K562 (cell line): ENCODE measurements around the gene PLEKHG4B. TPM values are rescaled to one million over a fixed set of nuclear protein-coding genes. Genes with fewer than 3 reads are reported as not detected.

Experiments
- ATAC-seq: fragments of 200-7000 bp; cut with Tn5 transposase; 3 replicates; pipeline ENCODE4 v1.9.1; 2020; ENCODE audit warnings: moderate library complexity
- BruUV-seq: library from RNA; stranded (reverse); fragments of 400-500 nt; replicated peaks from 2 replicates; lab custom pipeline; 2021; lab: Mats Ljungman, UMichigan
- CTCF ChIA-PET: fragments of 300-600 bp; formaldehyde crosslinking; extraction: SDS; loops from one replicate; lab custom pipeline; 2021; ENCODE audit warnings: low intra/inter-chr PET ratio; lab: Yijun Ruan, JAX
- POLR2A ChIA-PET: fragments of 300-600, 350-650 bp; sonication (Branson Sonifier 250); formaldehyde crosslinking; extraction: SDS; loops from one replicate; lab custom pipeline; 2021; ENCODE audit warnings: antibody characterized with exemption, inconsistent platforms; lab: Yijun Ruan, JAX
- DNase-seq, 4 experiments: peaks; one replicate each; pipeline versions ENCODE4 v3.0.0 to v3.0.0-alpha.2; 2011 to 2018; ENCODE audit warnings: low spot score in 3 of 4, mixed read lengths in 3 of 4; ENCODE audit errors: extremely low read depth in 1 of 4
- FAIRE-seq: peaks from 2 replicates; lab custom pipeline; 2011; peaks lifted over from hg19 to GRCh38; lab: Jason Lieb, UNC
- H2AFZ ChIP-seq: 2 replicates; pipeline ENCODE4 v1.6.0; 2011; ENCODE audit warnings: low read depth, low read length, control low read depth, inconsistent platforms
- H3K27ac ChIP-seq: fragments of 200-600 bp; 3 replicates; pipeline ENCODE4 v1.8.0; 2011; ENCODE audit warnings: low read depth, mild to moderate bottlenecking, control low read depth, inconsistent platforms, low read length, moderate library complexity, mixed read lengths; ENCODE audit errors: extremely low read depth
- H3K27me3 ChIP-seq, 2 experiments: fragments of 300-600 bp in 1 of 2; 2 replicates in 1 of 2; 3 replicates in 1 of 2; pipeline versions ENCODE4 v1.6.0 to v1.8.0; 2011; ENCODE audit warnings: inconsistent platforms in 2 of 2, low read length in 2 of 2, mild to moderate bottlenecking in 1 of 2, mixed read lengths in 1 of 2, moderate library complexity in 1 of 2; ENCODE audit not compliant: control insufficient read depth in 2 of 2, insufficient read depth in 2 of 2
- H3K36me3 ChIP-seq: fragments of 300-600 bp; 3 replicates; pipeline ENCODE4 v1.8.0; 2011; ENCODE audit warnings: mild to moderate bottlenecking, low read length, inconsistent platforms; ENCODE audit not compliant: control insufficient read depth, insufficient read depth
- H3K4me1 ChIP-seq, 2 experiments: fragments of 200-600 bp in 1 of 2; replicated peaks in 1 of 2; 2 replicates in 1 of 2; 3 replicates in 1 of 2; pipeline versions ENCODE4 v1.5.1 to v1.8.0; 2011; ENCODE audit warnings: inconsistent platforms in 2 of 2, low read length in 2 of 2, mild to moderate bottlenecking in 1 of 2, mixed read lengths in 1 of 2, moderate library complexity in 1 of 2; ENCODE audit not compliant: control insufficient read depth in 2 of 2, insufficient read depth in 2 of 2
- H3K4me2 ChIP-seq: 2 replicates; pipeline ENCODE4 v1.6.1; 2011; ENCODE audit warnings: low read length, control low read depth, inconsistent platforms, mixed read lengths; ENCODE audit not compliant: insufficient read depth
- H3K4me3 ChIP-seq: fragments of 200-600 bp; sonication (generic), shearing (Covaris generic); 2 replicates; pipeline ENCODE4 v1.5.1; 2016; ENCODE audit warnings: control low read depth, inconsistent platforms
- H3K79me2 ChIP-seq: fragments of 200-600 bp; 3 replicates; pipeline ENCODE4 v1.8.0; 2011; ENCODE audit warnings: low read length, inconsistent platforms; ENCODE audit not compliant: control insufficient read depth, insufficient read depth
- H3K9ac ChIP-seq, 2 experiments: 2 replicates each; pipeline versions ENCODE4 v1.6.0 to v1.6.1; 2011; ENCODE audit warnings: low read depth in 2 of 2, low read length in 2 of 2, control low read depth in 1 of 2, inconsistent platforms in 1 of 2, mild to moderate bottlenecking in 1 of 2, mixed read lengths in 1 of 2; ENCODE audit not compliant: insufficient read depth in 1 of 2
- H3K9me1 ChIP-seq: one replicate; pipeline ENCODE4 v1.6.0; 2011; ENCODE audit warnings: inconsistent platforms, mild to moderate bottlenecking, low read length, moderate library complexity; ENCODE audit not compliant: control insufficient read depth, insufficient read depth
- H3K9me3 ChIP-seq: replicated peaks from 2 replicates; pipeline ENCODE4 v1.5.1; 2011; ENCODE audit warnings: low read depth, low read length, inconsistent platforms; ENCODE audit not compliant: control insufficient read depth, insufficient read depth
- H4K20me1 ChIP-seq: replicated peaks from 2 replicates; pipeline ENCODE4 v1.6.1; 2011; ENCODE audit warnings: low read length, inconsistent platforms, mixed read lengths; ENCODE audit not compliant: control insufficient read depth, insufficient read depth
- BCL6 ChIP-seq: fragments of 250-450 bp; sonication (Bioruptor Pico); IDR thresholded peaks from 2 replicates; pipeline ENCODE4 v1.4.0; 2020
- CHD2 ChIP-seq: IDR thresholded peaks from 2 replicates; pipeline ENCODE4 v1.6.1; 2011; ENCODE audit warnings: low read depth, low read length
- ESRRB ChIP-seq: fragments of 250-450 bp; sonication (Bioruptor Pico); IDR thresholded peaks from 2 replicates; pipeline ENCODE4 v1.5.0; 2020; ENCODE audit warnings: mild to moderate bottlenecking, moderate library complexity, borderline replicate concordance
- GTF2E2 ChIP-seq: fragments of 200-800 bp; sonication (Bioruptor generic); IDR thresholded peaks from 2 replicates; pipeline ENCODE4 v1.6.1; 2016; ENCODE audit warnings: missing genetic modification characterization, missing compliant biosample characterization
- HMBOX1 ChIP-seq: sonication (generic); IDR thresholded peaks from 2 replicates; pipeline ENCODE4 v1.6.1; 2016
- MBD2 ChIP-seq: sonication (generic); IDR thresholded peaks from 2 replicates; pipeline ENCODE4 v1.6.1; 2016; ENCODE audit warnings: low read depth, borderline replicate concordance
- MYNN ChIP-seq, 2 experiments: sonication (generic); formaldehyde crosslinking in 1 of 2; IDR thresholded peaks; 2 replicates each; pipeline versions ENCODE4 v1.5.0 to v1.6.1; 2016 to 2020; ENCODE audit warnings: antibody characterized with exemption in 1 of 2, missing genetic modification reagents in 1 of 2
- POLR2AphosphoS5 ChIP-seq: IDR thresholded peaks from 2 replicates; pipeline ENCODE4 v1.6.1; 2011; ENCODE audit warnings: mild to moderate bottlenecking, low read depth, low read length, moderate library complexity; ENCODE audit not compliant: control insufficient read depth, insufficient read depth
- ZBTB7A ChIP-seq: IDR thresholded peaks from 2 replicates; pipeline ENCODE4 v1.6.1; 2011; ENCODE audit warnings: low read depth, mild to moderate bottlenecking, low read length, moderate library complexity, borderline replicate concordance; ENCODE audit not compliant: control insufficient read depth
- ZNF217 ChIP-seq: sonication (generic); formaldehyde crosslinking; IDR thresholded peaks from 2 replicates; pipeline ENCODE4 v1.8.0; 2022; ENCODE audit warnings: mild to moderate bottlenecking, missing genetic modification reagents
- ZNF224 ChIP-seq: sonication (generic); formaldehyde crosslinking; IDR thresholded peaks from 2 replicates; pipeline ENCODE4 v1.8.0; 2022; ENCODE audit warnings: mild to moderate bottlenecking, missing genetic modification reagents
- ZNF274 ChIP-seq: IDR thresholded peaks from 2 replicates; pipeline ENCODE4 v1.6.1; 2011; ENCODE audit warnings: low read depth, mild to moderate bottlenecking, low read length, moderate library complexity, borderline replicate concordance
- WGBS: fragments of 100-300 bp; shearing (Covaris generic); methylation state at CpG from one replicate; pipeline ENCODE4 v1.1.6; 2016; ENCODE audit warnings: low coverage, mixed read lengths; ENCODE audit not compliant: insufficient coverage; ENCODE audit errors: missing lambda C conversion rate; 5-methylcytosine and 5-hydroxymethylcytosine counted together
- in situ Hi-C: fragments of 300-500 bp; cut with MboI; formaldehyde crosslinking; loops from 4 replicates; pipeline ENCODE4 v1.15.0; 2018; ENCODE audit warnings: inconsistent platforms, mixed read lengths
- intact Hi-C: fragments of 100-400 bp; cut with micrococcal nuclease; formaldehyde crosslinking; loops from 2 replicates; pipeline ENCODE4 v1.14.2; 2022
- polyA plus RNA-seq, 8 experiments: library from polyadenylated mRNA; depleted of rRNA in 4 of 8; stranded (reverse) in 5 of 8; unstranded in 3 of 8; fragments of >200 nt; fragmentation: Nextera tagmentation in 2 of 8; fragmentation: Illumina TruSeq in 1 of 8; extraction: Ambion mirVana in 2 of 8; extraction: Trizol in 1 of 8; gene quantifications; 2 replicates each; pipeline versions ENCODE4 v1.2.1 to v1.2.3, GENCODE V29; 2011 to 2014; ENCODE audit warnings: inconsistent platforms in 1 of 8, missing spikeins in 1 of 8
- total RNA-seq, 7 experiments: library from RNA; depleted of rRNA in 6 of 7; stranded (reverse); fragments of >200 nt in 6 of 7; fragmentation: Illumina TruSeq in 2 of 7; extraction: Trizol in 2 of 7; gene quantifications; 2 replicates each; pipeline versions ENCODE4 v1.2.1 to v1.2.3, GENCODE V29; 2011 to 2021; ENCODE audit warnings: low replicate concordance in 1 of 7
- TF ChIP-seq, protein P1 (sequence below), 3 experiments: fragments of 200-800 bp in 1 of 3; fragments of 250-450 bp in 1 of 3; fragments of 450-650 bp in 1 of 3; sonication (Bioruptor Pico) in 1 of 3; sonication (Bioruptor generic) in 1 of 3; formaldehyde crosslinking in 1 of 3; IDR thresholded peaks; 2 replicates each; pipeline versions ENCODE4 v1.6.1 to v1.8.0; 2016 to 2022; ENCODE audit warnings: mild to moderate bottlenecking in 2 of 3, missing genetic modification characterization in 2 of 3, missing compliant biosample characterization in 1 of 3, moderate library complexity in 1 of 3
- TF ChIP-seq, protein P2 (sequence below): fragments of 450-650 bp; formaldehyde crosslinking; IDR thresholded peaks from 2 replicates; pipeline ENCODE4 v1.4.0; 2020; ENCODE audit warnings: mild to moderate bottlenecking, moderate library complexity
- TF ChIP-seq, protein P3 (sequence below): sonication (generic); formaldehyde crosslinking; IDR thresholded peaks from 2 replicates; pipeline ENCODE4 v1.9.0; 2022; ENCODE audit warnings: mild to moderate bottlenecking, missing genetic modification reagents

The PLEKHG4B gene
- total and polyA plus RNA-seq, 9 of the 15 experiments (the other 6 are each of a cell fraction or from before 2014, with no cell fraction given): 0.02 TPM; not detected in 8

GRCh38 chr5:77170-77501 is 14.8 kb upstream of the PLEKHG4B start (continued):
- TF ChIP-seq, protein P1, sequence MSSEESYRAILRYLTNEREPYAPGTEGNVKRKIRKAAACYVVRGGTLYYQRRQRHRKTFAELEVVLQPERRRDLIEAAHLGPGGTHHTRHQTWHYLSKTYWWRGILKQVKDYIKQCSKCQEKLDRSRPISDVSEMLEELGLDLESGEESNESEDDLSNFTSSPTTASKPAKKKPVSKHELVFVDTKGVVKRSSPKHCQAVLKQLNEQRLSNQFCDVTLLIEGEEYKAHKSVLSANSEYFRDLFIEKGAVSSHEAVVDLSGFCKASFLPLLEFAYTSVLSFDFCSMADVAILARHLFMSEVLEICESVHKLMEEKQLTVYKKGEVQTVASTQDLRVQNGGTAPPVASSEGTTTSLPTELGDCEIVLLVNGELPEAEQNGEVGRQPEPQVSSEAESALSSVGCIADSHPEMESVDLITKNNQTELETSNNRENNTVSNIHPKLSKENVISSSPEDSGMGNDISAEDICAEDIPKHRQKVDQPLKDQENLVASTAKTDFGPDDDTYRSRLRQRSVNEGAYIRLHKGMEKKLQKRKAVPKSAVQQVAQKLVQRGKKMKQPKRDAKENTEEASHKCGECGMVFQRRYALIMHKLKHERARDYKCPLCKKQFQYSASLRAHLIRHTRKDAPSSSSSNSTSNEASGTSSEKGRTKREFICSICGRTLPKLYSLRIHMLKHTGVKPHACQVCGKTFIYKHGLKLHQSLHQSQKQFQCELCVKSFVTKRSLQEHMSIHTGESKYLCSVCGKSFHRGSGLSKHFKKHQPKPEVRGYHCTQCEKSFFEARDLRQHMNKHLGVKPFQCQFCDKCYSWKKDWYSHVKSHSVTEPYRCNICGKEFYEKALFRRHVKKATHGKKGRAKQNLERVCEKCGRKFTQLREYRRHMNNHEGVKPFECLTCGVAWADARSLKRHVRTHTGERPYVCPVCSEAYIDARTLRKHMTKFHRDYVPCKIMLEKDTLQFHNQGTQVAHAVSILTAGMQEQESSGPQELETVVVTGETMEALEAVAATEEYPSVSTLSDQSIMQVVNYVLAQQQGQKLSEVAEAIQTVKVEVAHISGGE (CRISPR knock-in tag; IDR thresholded peaks at IDR 0.05): no peak
- TF ChIP-seq, protein P2, sequence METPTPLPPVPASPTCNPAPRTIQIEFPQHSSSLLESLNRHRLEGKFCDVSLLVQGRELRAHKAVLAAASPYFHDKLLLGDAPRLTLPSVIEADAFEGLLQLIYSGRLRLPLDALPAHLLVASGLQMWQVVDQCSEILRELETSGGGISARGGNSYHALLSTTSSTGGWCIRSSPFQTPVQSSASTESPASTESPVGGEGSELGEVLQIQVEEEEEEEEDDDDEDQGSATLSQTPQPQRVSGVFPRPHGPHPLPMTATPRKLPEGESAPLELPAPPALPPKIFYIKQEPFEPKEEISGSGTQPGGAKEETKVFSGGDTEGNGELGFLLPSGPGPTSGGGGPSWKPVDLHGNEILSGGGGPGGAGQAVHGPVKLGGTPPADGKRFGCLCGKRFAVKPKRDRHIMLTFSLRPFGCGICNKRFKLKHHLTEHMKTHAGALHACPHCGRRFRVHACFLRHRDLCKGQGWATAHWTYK (CRISPR knock-in tag): no peak
- no peak for TF ChIP-seq ESRRB (CRISPR knock-in tag)

DNA sequence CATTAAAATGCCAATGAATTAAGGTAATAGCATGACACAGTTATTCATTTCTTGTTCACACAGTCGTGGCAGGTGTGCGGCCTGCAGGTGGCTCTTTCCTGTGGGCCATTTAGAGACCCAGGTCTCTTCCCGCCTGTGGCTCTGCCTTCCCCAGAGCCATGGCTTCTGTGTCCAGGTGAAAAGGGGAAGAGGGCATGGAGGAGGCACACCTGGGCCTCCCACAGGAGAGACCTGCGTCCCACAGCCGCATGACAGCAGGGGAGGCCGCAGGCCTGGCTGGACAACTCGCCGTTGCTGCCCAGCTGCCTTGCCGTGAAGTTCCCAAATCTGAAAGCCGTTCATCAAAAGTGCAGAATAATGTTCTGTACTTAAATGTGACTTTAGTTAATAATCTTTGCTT is 14.4 kb upstream of the PLEKHG4B start:
- Histone ChIP-seq H3K9me3 (no peaks in the 10 kb centered on the region), H3K9me1 (no peaks in the 10 kb centered on the region), H3K4me3 (no peak overlapping the region), H3K79me2 (no peaks in the 10 kb centered on the region), H3K4me1 (no peaks in the 10 kb centered on the region), H3K4me2 (no peak overlapping the region), H4K20me1 (peaks cover 28% of the 10 kb centered on the region), H2AFZ (no peak overlapping the region), H3K9ac (no peak overlapping the region), H3K27me3 (peaks cover 49 to 86% of the 10 kb centered on the region in 2 experiments), H3K27ac (no peak overlapping the region), H3K36me3 (no peaks in the 10 kb centered on the region)
- intact Hi-C loops: no loop called here
- no TSS peak for BruUV-seq
- in situ Hi-C loops: no loop called here
- FAIRE-seq (no peak), ATAC-seq (no peak), DNase-seq (peak in 1 of 4 experiments; percentile 10)
- WGBS: 0% methylated on average over 10 of the region's 10 CpGs
- ChIA-PET CTCF (no interaction called here), POLR2A (no interaction called here)
- TF ChIP-seq BCL6 (CRISPR knock-in tag) (no peak), ZNF217 (CRISPR knock-in tag) (no peak), HMBOX1 (no peak), ZBTB7A (no peak), ZNF274 (no peak), CHD2 (no peak), MYNN (IDR thresholded peaks at IDR 0.05) (no peak), MYNN (CRISPR knock-in tag; IDR thresholded peaks at IDR 0.05) (no peak), POLR2AphosphoS5 (no peak), GTF2E2 (no peak), MBD2 (no peak), ZNF224 (CRISPR knock-in tag) (no peak)
- TF ChIP-seq, protein P3, sequence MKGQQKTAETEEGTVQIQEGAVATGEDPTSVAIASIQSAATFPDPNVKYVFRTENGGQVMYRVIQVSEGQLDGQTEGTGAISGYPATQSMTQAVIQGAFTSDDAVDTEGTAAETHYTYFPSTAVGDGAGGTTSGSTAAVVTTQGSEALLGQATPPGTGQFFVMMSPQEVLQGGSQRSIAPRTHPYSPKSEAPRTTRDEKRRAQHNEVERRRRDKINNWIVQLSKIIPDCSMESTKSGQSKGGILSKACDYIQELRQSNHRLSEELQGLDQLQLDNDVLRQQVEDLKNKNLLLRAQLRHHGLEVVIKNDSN: no peak
